ENCODE measurements around the gene CHKB. TPM values are rescaled to one million over a fixed set of nuclear protein-coding genes. Genes with fewer than 3 reads are reported as not detected.
"Not testable (repeated sequence)": the region's sequence is repeated elsewhere in the genome, so short reads cannot be mapped to it uniquely, and the experiment has no call there.

CHKB gene
- total RNA-seq, 1 donor from 2014 or later: 94.6 TPM

- H3K4me3 Mint-ChIP-seq (ENCODE audit: unreplicated experiment): no peak overlapping the region
- TF ChIP-seq CTCF (IDR thresholded peaks at IDR 0.05; ENCODE audit: unreplicated experiment): no peak
- H3K4me1 Mint-ChIP-seq (ENCODE audit: unreplicated experiment): no peaks in the 10 kb centered on the region
- no peak for DNase-seq (ENCODE audit: low spot score)
- peak overlapping the region; percentile 30 for H3K27ac Mint-ChIP-seq (ENCODE audit: unreplicated experiment)
- peaks cover 15% of the 10 kb centered on the region for H3K27me3 Mint-ChIP-seq (ENCODE audit: unreplicated experiment)
- no peaks in the 10 kb centered on the region for H3K9me3 Mint-ChIP-seq (ENCODE audit: unreplicated experiment)
- H3K36me3 Mint-ChIP-seq (ENCODE audit: low read depth, unreplicated experiment): no peaks in the 10 kb centered on the region
Measured at GRCh38 chr22:50611341-50612060, 28.9 kb upstream of the CHKB start.

GRCh38 chr22:50610581-50610980, 27.9 kb upstream of the CHKB start:
- TF ChIP-seq CTCF (IDR thresholded peaks at IDR 0.05; ENCODE audit: unreplicated experiment): no peak
- no peaks in the 10 kb centered on the region for H3K4me1 Mint-ChIP-seq (ENCODE audit: unreplicated experiment)
- DNase-seq (ENCODE audit: low spot score): no peak
- H3K27me3 Mint-ChIP-seq (ENCODE audit: unreplicated experiment): peaks cover 15% of the 10 kb centered on the region
- no peaks in the 10 kb centered on the region for H3K9me3 Mint-ChIP-seq (ENCODE audit: unreplicated experiment)
- H3K4me3 Mint-ChIP-seq (ENCODE audit: unreplicated experiment): no peak overlapping the region
- no peak overlapping the region for H3K27ac Mint-ChIP-seq (ENCODE audit: unreplicated experiment)
- no peaks in the 10 kb centered on the region for H3K36me3 Mint-ChIP-seq (ENCODE audit: low read depth, unreplicated experiment)

GRCh38 chr22:50610041-50610451, 27.4 kb upstream of the CHKB start:
- no peaks in the 10 kb centered on the region for H3K36me3 Mint-ChIP-seq (ENCODE audit: low read depth, unreplicated experiment)
- no peak for TF ChIP-seq CTCF (IDR thresholded peaks at IDR 0.05; ENCODE audit: unreplicated experiment)
- H3K4me3 Mint-ChIP-seq (ENCODE audit: unreplicated experiment): no peak overlapping the region
- no peaks in the 10 kb centered on the region for H3K9me3 Mint-ChIP-seq (ENCODE audit: unreplicated experiment)
- H3K27me3 Mint-ChIP-seq (ENCODE audit: unreplicated experiment): peaks cover 14% of the 10 kb centered on the region
- no peaks in the 10 kb centered on the region for H3K4me1 Mint-ChIP-seq (ENCODE audit: unreplicated experiment)
- no peak overlapping the region for H3K27ac Mint-ChIP-seq (ENCODE audit: unreplicated experiment)
- DNase-seq (ENCODE audit: low spot score): no peak

GRCh38 chr22:50609599-50609998, 26.9 kb upstream of the CHKB start:
- no peaks in the 10 kb centered on the region for H3K9me3 Mint-ChIP-seq (ENCODE audit: unreplicated experiment)
- H3K27ac Mint-ChIP-seq (ENCODE audit: unreplicated experiment): no peak overlapping the region
- DNase-seq (ENCODE audit: low spot score): no peak
- H3K27me3 Mint-ChIP-seq (ENCODE audit: unreplicated experiment): peaks cover 14% of the 10 kb centered on the region
- no peak for TF ChIP-seq CTCF (IDR thresholded peaks at IDR 0.05; ENCODE audit: unreplicated experiment)
- no peak overlapping the region for H3K4me3 Mint-ChIP-seq (ENCODE audit: unreplicated experiment)
- no peaks in the 10 kb centered on the region for H3K36me3 Mint-ChIP-seq (ENCODE audit: low read depth, unreplicated experiment)
- H3K4me1 Mint-ChIP-seq (ENCODE audit: unreplicated experiment): no peaks in the 10 kb centered on the region

GRCh38 chr22:50608996-50609395, 26.3 kb upstream of the CHKB start:
- Mint-ChIP-seq H3K36me3 (ENCODE audit: low read depth, unreplicated experiment) (no peaks in the 10 kb centered on the region), H3K4me1 (ENCODE audit: unreplicated experiment) (no peaks in the 10 kb centered on the region), H3K27ac (ENCODE audit: unreplicated experiment) (no peak overlapping the region), H3K27me3 (ENCODE audit: unreplicated experiment) (peaks cover 14% of the 10 kb centered on the region), H3K9me3 (ENCODE audit: unreplicated experiment) (no peaks in the 10 kb centered on the region), H3K4me3 (ENCODE audit: unreplicated experiment) (no peak overlapping the region)
- DNase-seq (ENCODE audit: low spot score): no peak
- no peak for TF ChIP-seq CTCF (IDR thresholded peaks at IDR 0.05; ENCODE audit: unreplicated experiment)

GRCh38 chr22:50608058-50608840, 25.6 kb upstream of the CHKB start:
- not testable (repeated sequence) for DNase-seq (ENCODE audit: low spot score); H3K4me3 Mint-ChIP-seq (ENCODE audit: unreplicated experiment); H3K36me3 Mint-ChIP-seq (ENCODE audit: low read depth, unreplicated experiment); H3K9me3 Mint-ChIP-seq (ENCODE audit: unreplicated experiment); H3K4me1 Mint-ChIP-seq (ENCODE audit: unreplicated experiment); H3K27ac Mint-ChIP-seq (ENCODE audit: unreplicated experiment)
- peaks cover 14% of the 10 kb centered on the region for H3K27me3 Mint-ChIP-seq (ENCODE audit: unreplicated experiment)

All from endothelial cell (in vitro differentiated cells).